ENCODE data around the gene ZBTB7B.

DNA sequence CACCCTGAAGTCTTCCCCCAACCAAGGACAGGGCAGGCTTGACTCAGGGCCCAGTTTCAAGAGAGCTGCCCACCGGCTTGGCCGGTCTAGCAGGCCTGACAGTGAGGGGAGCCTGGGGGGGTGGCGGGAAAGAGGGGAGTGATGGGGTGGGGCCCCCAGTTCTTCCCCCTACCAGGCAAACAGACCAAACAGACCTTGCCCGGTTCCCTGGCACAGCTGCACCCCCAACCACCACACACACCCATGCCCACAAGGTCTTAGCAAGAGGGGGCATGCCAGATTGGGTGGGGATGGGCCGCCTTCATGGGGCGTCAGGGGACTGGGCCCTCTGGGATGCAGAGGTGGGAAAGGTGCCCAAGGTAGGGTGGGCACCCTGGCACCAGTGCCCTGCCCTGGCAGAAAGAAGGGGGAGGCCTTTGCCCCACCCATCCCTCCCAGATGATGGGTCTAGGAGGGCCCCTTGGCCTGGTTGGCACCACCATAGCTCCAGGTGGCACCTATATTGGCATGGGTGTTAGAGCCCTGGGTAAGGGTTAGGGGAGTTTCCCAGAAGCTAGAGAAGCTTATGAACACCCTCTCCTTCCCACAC is 8.9 kb downstream of the ZBTB7B start:
- TF ChIP-seq ARID2 (IDR thresholded peaks at IDR 0.05) = no peak
- no peak for TF ChIP-seq ATF1 (CRISPR knock-in tag; IDR thresholded peaks at IDR 0.05)
- no peak for TF ChIP-seq ATF1 (tag; IDR thresholded peaks at IDR 0.05)
- TF ChIP-seq ZFPM2 (CRISPR knock-in tag; IDR thresholded peaks at IDR 0.05) = no peak
- TF ChIP-seq TCF15 (CRISPR knock-in tag; IDR thresholded peaks at IDR 0.05) = no peak

Measured in K562 (cell line).